ENCODE results near the gene LRRFIP1.
"Not testable (repeated sequence)": the region's sequence is repeated elsewhere in the genome, so short reads cannot be mapped to it uniquely, and the experiment has no call there.

Gene LRRFIP1

DNA sequence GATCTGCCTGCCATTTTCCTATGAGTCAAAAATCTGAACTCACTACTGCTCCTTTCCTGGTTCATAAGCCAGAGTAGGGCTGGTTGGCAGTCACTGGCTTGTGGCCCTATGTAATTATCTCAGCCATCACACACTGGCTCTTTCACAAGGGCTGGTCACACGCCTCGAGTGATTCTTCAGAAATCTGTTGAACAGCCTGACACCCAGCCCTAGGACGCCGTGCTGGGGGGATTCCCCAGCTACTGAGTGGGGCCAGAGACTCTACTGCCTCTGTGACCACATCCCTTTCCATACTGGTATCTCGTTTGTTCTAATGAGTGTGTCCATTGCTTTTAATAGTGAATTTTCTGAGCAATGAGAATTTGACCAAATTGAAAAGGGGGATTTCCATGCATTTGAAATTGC lies 125.4 kb downstream of the LRRFIP1 start:
- peak; percentile 51 to 62 for DNase-seq

DNA sequence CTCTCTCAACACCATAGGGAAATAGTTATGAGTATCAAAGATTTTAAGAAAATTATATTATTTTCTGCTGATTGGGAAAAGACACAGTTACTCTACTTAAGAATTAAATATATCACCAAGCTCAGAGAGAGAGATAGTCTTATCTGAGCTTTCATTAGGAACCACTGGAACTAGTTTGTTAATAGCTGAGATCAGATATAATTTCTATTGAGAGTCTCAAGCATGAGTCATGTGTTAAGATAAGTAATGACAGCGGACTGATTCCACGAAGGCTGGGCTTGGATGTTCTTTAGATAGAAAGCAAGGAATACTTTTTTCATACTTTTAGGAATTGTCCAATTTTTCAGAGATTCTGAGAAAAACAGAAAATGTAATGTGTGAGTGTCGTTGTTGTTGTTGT lies 126.8 kb downstream of the LRRFIP1 start:
- DNase-seq: no peak

DNA sequence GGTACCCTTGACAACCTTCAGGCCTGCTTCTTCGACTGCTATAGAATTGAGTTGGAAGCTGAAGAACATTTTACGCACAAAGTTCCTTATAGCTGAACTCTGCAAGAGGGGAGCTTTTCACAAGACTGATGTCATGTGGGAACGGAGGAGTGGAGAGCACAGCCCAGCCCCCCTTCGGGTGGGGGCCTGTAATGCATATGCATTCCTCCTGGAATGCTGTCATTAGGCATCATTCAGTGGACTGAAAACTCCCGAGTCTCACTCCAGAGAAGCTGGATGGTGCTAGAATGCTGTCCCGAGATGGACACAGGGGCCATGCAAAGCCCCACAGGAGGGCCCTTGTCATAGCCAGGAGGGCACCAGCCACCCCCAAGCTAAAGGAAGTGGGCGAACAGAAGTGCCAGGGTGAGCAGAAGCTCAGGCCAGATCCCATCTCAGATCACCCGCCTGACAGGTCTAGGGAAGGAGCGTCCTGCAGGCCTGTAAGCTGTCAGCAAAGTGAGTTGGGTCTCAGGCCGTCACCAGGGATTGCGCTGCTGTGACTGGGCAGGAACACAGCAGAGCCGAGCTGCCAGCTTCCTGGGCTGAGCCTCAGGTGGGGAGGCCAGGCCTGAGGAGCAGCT lies 127.3 kb downstream of the LRRFIP1 start:
- DNase-seq: no peak

DNA sequence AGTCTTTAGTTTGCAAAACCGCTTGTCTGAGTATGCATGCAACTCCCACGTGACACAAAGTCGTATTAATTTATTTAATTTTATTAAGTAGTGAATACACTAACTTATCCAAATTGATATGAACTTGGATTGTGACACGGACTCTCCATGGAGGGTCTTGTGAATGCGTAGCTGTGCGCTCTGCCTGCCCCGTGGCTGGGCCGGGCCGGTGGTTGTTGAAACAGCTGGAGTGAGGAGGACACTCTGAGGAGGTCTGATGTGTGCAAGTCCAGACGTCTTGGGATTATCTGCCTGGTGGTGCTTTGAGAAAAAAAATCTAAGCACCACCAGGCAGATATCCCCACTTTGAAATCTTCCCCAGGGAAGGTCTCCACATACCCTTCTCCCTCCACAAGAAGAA lies 130.2 kb downstream of the LRRFIP1 start:
- DNase-seq: no peak

DNA sequence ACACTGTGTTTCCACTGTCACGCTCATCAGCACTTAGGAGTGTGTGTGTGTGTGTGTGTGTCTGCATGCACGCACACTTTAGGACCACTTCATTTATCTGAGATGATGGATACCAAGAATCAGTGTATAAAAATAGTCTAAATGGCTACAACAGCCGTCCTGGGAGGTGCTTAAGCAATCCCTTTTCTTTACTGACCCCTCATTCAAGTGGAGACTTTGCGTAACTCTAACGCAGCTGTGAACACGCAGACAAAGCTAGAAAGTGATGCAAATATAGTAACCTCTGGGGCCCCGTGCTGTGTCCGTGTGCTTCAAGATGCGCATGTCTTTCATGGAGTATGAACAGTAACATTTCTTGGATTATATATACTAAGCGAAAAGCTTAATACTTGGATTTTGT lies 130.8 kb downstream of the LRRFIP1 start:
- no peak for DNase-seq

DNA sequence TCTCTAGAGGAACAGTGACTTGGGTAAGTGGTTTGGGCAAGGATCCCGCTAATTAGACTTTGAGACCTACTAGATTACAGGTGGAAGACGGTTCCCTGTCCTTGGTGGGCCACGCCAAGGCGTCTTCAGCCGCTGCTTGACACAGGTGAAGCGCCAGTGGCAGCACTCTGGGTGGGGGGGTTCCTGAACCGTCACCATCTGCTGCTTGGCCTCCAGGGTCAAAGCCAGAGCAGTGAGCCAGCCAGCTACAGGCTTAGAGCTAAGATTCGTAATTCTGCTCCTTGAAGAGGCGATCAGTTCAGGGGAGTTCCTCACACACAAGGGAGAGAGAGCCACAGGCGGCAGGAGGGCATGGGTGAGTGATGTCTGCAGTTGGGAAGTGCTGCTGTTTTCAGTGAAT lies 131.8 kb downstream of the LRRFIP1 start:
- no peak for DNase-seq

DNA sequence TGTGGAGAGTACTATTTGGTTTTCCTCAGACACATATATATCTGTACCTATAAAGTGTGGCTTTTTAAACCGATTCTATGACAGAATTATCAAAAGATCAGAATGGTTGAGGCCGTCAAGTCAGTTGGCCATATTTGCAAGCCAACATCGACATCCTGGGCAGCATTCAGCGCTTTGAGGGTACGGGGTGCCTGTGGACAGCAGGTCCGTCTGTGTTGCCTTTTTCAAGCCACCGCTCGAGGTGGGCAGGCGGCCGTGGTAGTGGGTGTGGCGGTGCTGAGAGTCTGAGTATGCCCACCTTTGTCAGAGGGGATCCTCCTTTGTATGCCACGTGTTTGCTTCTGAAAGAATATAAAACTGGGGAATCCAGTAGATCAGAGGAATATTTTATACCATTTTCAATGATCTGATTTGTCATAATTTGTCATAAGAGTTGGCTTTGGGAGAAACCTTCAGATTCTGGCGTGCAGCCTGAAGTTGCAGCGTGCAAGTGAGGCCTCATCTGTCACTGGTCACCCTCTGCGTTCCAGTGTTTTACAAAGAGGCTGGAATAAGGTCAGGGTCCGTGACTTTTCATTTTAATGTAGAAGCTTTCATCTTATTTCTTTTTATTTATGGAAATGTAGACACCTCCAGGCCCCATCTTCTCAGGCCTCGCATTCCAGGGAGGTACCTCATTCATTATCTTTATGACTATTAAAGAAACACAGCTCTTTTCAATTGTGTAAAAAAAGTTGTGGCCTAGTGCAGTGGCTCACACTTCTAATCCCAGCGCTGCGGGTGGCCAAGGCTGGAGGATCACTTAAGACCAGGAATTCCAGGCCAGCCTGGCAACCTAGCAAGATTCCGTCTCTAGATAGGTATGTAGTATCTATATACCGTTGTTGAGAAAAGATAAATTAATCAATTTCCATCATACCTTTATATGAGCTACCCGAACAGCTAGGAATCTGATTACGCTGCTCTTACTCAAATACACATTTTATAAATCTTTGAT lies 133.4 kb downstream of the LRRFIP1 start:
- no peak for DNase-seq

DNA sequence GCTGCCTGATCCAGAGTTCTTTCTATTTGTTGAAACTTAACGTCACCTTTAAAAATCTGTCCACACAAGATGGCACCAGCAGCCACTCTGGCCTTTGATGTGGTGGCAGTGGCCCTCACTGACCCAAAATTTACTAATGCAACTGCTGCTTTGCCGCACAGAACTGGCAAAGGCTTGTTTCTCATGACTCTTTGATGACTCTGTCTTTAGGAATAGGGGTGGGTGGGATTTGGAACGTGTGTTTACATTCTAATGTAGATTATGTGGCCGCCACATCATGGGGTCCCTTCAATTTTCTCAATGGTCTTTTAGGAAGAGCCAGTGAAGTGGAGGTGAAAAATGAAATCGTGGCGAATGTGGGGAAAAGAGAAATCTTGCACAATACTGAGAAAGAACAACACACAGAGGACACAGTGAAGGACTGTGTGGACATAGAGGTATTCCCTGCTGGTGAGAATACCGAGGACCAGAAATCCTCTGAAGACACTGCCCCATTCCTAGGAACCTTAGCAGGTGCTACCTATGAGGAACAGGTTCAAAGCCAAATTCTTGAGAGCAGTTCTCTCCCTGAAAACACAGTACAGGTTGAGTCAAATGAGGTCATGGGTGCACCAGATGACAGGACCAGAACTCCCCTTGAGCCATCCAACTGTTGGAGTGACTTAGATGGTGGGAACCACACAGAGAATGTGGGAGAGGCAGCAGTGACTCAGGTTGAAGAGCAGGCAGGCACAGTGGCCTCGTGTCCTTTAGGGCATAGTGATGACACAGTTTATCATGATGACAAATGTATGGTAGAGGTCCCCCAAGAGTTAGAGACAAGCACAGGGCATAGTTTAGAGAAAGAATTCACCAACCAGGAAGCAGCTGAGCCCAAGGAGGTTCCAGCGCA lies 135.2 kb downstream of the LRRFIP1 start:
- not testable (repeated sequence) for DNase-seq

DNA sequence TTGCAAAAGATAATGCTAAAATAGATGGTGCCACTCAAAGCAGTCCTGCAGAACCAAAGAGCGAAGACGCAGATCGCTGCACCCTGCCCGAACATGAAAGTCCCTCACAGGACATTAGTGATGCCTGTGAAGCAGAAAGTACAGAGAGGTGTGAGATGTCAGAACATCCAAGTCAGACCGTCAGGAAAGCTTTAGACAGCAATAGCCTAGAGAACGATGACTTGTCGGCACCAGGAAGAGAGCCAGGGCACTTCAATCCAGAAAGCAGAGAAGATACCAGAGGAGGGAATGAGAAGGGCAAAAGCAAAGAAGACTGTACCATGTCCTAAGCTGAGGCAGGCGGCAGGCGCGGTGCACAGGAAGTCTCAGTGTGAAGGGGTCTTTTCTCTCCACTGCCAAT lies 136.4 kb downstream of the LRRFIP1 start:
- no peak for DNase-seq

DNA sequence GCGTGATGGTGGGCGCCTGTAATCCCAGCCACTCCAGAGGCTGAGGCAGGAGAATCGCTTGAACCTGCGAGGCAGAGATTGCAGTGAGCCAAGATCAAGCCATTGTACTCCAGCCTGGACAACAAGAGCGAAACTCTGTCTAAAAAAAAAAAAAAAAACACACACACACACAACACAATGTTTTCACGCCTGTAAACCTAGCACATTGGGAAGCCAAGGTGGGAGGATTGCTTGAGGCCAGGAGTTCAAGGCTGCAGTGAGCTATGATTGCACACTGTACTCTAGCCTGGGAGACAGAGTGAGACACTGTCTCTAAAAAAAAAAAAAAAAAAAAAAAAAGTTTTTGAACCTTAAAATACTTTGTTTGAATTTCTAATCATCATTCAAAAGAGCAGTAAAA lies 137.7 kb downstream of the LRRFIP1 start:
- DNase-seq: not testable (repeated sequence)

DNA sequence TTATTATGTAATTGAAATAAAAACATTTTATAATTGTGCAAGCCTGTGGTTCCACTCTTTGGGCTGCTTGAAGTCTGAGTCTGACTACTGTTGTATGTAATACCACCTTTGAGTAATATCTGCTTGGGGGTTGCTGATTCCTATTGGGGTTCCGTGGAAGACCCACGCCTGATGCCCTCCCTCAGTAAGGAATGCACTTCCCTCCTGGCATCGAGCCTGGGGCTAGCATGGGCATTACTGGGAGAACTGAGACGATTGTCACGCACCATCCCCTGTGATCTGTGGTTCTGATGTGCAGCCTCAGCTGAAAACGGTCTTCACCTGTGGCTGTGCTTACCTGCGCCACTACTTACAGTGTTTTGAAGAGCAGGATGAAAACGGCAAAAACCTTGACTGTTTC lies 138.5 kb downstream of the LRRFIP1 start:
- DNase-seq: no peak

DNA sequence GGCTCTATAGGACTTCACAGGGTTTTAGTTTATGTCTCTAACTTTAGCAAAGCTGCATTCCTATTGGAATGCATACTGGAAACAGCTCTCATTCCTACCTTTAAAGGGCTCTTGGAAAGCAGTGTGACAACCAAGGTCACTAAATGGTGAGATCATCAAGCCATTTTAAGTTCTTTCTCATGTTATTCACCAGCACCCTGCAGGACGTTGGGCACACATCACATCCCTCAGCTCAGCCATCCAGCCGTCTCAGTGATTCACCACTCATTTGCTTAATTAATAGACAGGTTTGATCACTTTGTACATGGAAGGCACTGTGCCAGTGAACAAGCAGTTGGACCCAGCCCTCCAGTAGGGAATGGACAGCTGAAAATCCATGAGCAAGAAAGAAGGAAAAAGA lies 139.0 kb downstream of the LRRFIP1 start:
- DNase-seq: no peak

DNA sequence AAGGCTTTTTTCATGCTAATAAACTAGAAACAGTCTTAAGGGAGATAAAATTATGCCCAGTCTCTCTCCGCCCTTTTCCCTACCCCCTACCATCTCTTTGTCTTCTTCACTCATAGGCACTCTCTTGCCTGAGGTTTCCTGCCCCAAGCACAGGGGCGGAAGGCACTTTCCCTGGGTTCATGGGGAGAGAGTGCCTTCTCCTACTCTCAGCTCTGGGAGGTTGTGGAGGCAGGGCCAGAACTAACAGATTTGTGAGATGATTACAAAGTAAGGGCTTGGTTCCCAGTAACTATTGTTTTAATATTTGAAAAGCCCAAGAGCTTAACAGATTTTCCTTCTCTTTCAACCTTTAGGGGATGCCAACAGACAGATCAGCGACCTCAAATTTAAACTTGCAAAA lies 145.1 kb downstream of the LRRFIP1 start:
- no peak for DNase-seq

DNA sequence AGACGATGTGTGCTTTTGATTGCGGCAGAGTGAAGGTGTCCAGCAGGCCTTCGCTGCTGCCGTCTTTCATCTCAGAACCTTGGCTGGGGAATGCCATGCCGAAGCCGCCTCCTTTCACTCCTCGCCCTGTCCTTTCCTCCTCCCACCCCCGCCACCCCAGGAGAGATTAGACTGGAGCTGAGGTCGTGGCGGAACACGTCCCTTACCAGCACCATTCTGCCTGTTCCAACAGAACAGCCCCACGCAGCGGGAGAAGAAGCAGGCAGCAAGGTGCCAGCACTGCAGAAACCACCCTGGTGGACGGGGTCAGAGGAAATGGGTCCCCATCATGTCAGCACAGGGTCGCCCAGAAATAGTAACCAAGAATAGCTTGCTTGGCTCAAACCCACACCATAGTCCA lies 146.4 kb downstream of the LRRFIP1 start:
- no peak for DNase-seq

DNA sequence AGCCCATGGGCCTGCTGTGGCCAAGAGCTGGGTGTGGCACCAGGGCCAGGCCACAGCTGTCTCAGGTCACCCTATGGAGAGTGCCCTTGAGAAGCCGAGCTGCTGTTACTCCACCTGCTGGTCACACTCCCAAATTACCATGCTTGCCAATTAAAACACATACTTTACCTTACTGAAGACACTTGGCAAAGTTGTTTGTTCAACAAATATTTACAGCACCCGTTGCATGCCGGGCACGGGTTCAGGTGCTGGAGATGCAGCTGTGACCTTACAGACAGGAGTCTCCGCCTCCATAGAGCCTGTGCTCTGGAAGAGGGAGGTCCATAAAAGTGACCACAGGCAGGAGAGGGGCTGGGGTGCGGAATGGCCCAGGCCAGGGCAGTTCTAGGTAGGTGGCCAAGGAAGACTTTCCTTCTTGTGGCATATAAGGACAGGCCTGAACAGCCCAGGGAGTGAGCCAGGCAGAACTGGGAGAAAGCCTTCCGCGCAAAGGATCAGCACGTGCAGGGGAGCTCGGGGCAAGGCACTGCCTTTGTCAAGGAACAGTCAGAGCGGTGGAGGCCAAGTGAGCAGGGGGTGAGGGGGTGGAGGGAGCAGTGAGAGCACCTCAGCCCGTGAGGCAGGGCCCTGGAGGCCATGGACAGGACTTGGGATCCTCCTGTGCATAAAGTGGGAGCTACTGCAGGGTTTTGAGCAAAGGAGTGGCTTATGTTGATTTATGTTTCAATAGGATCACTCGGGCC lies 147.6 kb downstream of the LRRFIP1 start:
- peak; percentile 33 to 48 for DNase-seq

DNA sequence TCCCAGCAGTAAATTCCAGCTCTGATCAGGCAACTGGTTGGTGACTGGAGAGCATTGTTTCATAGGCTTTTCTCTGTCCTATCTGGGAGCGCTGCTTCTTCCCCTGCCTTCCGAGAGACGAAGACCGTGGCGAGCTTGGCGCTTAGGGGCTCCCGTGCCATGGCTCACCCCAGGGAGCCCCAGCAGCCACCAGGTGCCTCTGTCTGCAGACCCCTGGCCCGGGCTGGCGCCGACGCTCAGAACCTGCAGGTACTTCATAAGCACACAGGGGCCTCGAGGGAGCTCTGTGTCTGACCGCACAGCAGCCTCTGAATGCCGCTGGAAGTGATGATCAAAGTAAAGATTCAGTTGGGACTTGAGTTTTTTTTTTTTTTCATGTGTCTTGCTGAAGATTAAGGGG lies 152.1 kb downstream of the LRRFIP1 start:
- no peak for DNase-seq

DNA sequence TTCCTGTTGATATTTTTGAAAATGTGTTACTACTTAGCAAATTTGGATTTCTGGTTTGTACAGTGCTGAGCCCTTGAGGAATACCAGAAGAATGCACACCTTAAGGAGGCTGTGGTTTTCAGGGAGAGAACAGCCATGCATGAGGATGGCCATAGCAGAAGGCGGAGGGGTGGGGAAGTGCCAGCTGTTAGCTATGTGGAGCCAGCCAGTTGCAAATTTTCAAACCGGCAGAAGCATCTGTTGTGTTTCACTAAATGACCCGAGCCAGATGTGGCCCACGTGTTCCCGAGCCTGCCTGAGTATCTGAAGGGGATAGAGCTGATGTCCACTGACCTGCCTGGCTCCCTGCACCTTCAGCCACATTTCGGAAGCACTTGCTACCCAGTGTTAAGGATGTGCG lies 154.8 kb downstream of the LRRFIP1 start:
- no peak for DNase-seq

DNA sequence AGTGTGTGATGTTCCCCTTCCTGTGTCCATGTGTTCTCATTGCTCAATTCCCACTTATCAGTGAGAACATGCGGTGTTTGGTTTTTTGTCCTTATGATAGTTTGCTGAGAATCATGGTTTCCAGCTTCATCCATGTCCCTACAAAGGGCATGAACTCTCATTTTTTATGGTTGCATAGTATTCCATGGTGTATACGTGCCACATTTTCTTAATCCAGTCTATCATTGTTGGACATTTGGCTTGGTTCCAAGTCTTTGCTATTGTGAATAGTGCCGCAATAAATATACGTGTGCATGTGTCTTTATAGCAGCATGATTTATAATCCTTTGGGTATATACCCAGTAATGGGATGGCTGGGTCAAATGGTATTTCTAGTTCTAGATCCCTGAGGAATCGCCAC lies 156.3 kb downstream of the LRRFIP1 start:
- not testable (repeated sequence) for DNase-seq

DNA sequence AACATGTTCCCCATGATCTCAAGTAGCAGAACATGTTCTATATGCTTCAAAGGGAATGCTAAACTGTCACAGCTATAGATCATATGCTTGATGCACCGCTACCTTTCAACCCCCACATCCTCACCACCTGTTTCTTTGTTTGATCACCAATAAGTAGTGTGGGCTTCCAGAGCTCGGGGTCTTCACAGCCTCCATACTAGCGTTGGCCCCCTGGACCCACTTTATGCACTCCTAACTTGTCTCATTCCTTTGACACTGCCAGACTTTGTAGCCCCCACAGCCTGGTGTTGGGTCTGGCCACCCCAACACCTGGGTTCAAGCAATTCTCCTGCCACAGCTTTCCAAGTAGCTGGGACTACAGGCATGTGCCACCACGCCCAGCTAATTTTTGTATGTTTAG lies 159.5 kb downstream of the LRRFIP1 start:
- DNase-seq: no peak

DNA sequence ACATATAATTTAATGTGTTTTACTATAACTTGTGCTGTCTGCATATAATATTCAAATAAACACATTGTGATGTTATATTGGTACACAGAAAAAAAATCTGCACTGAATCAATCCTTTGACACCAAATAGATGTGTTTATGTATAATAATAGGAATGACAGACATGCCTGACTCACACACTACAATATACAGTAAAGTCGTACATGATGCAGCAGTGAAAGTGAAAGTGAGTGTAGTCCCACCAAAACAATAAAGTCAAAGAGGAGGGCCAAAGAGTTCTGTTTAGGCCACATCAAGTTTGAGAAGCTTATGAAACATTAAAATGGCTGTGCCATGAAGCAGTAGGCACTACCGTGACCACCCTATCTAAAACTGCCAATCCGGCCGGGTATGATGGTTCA lies 163.0 kb downstream of the LRRFIP1 start:
- DNase-seq: no peak

DNA sequence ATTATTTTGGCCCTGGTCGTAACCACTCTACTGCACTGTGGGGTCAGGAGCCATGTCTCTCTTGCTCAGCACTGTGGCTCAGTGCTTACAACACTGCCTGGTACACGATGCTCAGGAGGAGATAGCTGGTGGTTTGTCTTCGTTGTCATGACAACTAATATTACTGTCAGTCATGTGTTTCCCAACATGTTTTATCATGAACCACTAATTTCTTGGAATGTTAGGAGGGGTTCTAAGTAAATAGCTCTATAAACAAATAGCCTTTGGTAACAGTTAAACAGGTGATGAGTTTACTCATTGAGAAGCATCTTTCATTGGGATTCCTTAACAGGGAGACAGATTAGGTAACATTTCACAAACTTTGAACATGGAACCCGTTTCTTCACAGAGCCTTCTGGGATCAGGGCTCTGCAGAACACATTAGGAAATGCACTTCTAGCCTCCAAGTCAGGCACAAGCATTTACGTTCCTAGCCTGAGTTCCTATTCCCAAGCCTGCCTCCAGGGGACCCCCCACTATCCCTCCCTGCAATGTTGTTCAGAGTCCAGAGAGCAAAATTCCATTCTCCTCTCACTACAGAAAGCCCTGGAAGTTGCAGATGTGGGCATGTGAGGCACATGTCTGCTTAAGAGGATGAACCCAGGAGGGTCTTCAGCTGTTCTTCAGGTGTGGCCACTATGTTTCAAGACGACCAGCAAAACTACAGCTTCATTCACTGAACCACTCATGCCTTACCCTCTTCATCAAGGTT lies 164.8 kb downstream of the LRRFIP1 start:
- no peak for DNase-seq

DNA sequence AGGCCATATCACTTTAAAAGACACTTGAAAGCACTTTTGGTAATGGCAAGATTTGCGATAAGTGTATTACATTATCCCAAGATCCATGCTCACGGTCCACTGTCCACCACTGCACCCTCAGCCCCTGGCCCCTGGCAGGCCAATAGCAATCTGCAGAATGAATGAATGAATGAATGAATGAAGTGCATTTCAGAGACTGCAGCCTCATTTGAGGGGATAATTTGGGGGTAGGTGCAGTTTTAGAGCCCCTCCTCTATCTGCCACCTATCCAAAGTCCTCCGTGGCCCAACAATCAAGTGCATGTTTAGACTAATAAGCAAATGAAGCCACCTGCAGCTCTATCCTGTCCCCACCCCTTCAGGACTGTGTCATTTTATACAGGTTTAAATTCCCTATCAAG lies 169.9 kb downstream of the LRRFIP1 start:
- no peak for DNase-seq
